Measurements from ENCODE around the gene GABBR2.

DNA sequence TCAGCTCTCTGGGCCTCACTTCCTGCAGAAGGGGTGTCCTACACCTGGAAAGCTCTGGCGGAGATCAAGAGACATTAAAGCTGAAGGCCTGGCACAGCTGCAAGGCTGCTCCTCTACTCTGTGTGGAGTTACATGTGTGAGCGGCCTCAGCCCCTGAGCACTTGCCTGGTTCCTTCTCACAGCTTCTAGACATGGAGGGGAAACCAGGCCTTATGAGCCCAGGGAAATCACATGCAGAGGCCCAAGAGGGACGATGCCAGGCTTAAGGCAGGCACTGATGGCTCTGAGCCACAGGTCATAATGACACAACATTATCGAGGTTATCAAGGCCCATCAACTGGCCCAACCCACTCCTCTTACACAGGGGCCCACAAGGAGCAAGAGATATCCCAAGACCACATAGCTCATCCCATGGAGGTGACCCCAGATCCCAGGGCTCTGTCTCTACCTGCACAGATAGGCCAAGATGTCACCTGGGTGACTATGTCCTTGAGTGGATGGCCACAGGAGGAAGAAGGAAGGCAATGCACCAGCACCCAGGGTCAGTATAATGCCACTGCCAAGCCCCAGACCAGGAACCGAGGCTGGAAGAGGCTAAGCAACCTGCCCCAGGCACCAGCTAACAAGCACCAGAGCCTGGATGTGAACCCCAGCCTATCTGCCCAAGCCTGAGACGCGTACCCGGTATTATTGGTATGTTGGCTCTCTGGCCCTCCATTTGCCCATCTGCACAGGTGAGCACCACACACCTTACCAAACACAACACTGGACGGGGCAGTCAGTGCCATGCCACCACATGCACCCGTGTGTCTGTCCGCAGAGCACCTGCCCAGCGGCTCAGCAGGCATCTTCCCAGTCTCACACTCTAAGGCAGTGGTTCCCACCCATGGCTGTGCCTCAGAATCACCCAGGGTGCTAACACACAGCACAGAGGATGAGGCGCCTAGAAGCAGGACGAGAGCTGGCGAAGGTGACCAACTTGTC, 143.3 kb downstream of the GABBR2 start:
- TF ChIP-seq, protein P1, sequence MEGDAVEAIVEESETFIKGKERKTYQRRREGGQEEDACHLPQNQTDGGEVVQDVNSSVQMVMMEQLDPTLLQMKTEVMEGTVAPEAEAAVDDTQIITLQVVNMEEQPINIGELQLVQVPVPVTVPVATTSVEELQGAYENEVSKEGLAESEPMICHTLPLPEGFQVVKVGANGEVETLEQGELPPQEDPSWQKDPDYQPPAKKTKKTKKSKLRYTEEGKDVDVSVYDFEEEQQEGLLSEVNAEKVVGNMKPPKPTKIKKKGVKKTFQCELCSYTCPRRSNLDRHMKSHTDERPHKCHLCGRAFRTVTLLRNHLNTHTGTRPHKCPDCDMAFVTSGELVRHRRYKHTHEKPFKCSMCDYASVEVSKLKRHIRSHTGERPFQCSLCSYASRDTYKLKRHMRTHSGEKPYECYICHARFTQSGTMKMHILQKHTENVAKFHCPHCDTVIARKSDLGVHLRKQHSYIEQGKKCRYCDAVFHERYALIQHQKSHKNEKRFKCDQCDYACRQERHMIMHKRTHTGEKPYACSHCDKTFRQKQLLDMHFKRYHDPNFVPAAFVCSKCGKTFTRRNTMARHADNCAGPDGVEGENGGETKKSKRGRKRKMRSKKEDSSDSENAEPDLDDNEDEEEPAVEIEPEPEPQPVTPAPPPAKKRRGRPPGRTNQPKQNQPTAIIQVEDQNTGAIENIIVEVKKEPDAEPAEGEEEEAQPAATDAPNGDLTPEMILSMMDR (IDR thresholded peaks at IDR 0.05) = no peak
- no peak for TF ChIP-seq POLR2A (IDR thresholded peaks at IDR 0.05)

Measured in adrenal gland (tissue), 5 donors.